ENCODE data around the gene DCXR. TPM values are rescaled to one million over a fixed set of nuclear protein-coding genes. Genes with fewer than 3 reads are reported as not detected.

DCXR gene
- total and polyA plus RNA-seq, 2 of the 13 experiments (the other 11 are each of a cell fraction or from before 2014, with no cell fraction given), result 287 to 311 TPM

GRCh38 chr17:82033359-82034085 lies 4.0 kb downstream of the DCXR start (continued):
- TF ChIP-seq ATF7-NPFF (CRISPR knock-in tag; IDR thresholded peaks at IDR 0.05; ENCODE audit: low read depth) (0 out of 2 replicates have a peak, but pooled peaks have one; percentile 37), ZNF329 (CRISPR knock-in tag; IDR thresholded peaks at IDR 0.05; ENCODE audit: low read depth) (no peak), HNRNPLL (IDR thresholded peaks at IDR 0.05; ENCODE audit: low read depth, low read length, poor library complexity, severe bottlenecking) (no peak), JARID2 (CRISPR knock-in tag; IDR thresholded peaks at IDR 0.05; ENCODE audit: insufficient replicate concordance) (no peak), ZBTB33 (CRISPR knock-in tag; IDR thresholded peaks at IDR 0.05) (peak; percentile 34; the same call in 1 of the 2 replicates), HNRNPL (IDR thresholded peaks at IDR 0.05; ENCODE audit: low read depth, low read length) (peak; percentile 70), RBM22 (optimal IDR thresholded peaks at IDR 0.05; ENCODE audit: low read length) (peak; percentile 66), AGO2 (optimal IDR thresholded peaks at IDR 0.05; ENCODE audit: low read depth, low read length) (peak; percentile 94), UBTF (CRISPR knock-in tag; IDR thresholded peaks at IDR 0.05) (no peak), AKAP8 (CRISPR knock-in tag; IDR thresholded peaks at IDR 0.05) (peak; percentile 59; the same call in 1 of the 2 replicates), RBFOX2 (IDR thresholded peaks at IDR 0.05; ENCODE audit: low read depth, low read length) (peak; percentile 74), ZNF264 (CRISPR knock-in tag; IDR thresholded peaks at IDR 0.05) (no peak), TCF7 (IDR thresholded peaks at IDR 0.05; ENCODE audit: low read depth) (no peak), RFXAP (CRISPR knock-in tag; IDR thresholded peaks at IDR 0.05; ENCODE audit: borderline replicate concordance) (no peak), SRSF4 (IDR thresholded peaks at IDR 0.05; ENCODE audit: low read depth, low read length, poor library complexity, severe bottlenecking) (no peak), U2AF2 (IDR thresholded peaks at IDR 0.05; ENCODE audit: low read depth, low read length) (no peak), MYNN (CRISPR knock-in tag; IDR thresholded peaks at IDR 0.05; ENCODE audit: low read depth) (no peak)
- TF ChIP-seq, protein P1, sequence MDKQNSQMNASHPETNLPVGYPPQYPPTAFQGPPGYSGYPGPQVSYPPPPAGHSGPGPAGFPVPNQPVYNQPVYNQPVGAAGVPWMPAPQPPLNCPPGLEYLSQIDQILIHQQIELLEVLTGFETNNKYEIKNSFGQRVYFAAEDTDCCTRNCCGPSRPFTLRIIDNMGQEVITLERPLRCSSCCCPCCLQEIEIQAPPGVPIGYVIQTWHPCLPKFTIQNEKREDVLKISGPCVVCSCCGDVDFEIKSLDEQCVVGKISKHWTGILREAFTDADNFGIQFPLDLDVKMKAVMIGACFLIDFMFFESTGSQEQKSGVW (CRISPR knock-in tag; IDR thresholded peaks at IDR 0.05; ENCODE audit: borderline replicate concordance), result no peak
- TF ChIP-seq, protein P2, sequence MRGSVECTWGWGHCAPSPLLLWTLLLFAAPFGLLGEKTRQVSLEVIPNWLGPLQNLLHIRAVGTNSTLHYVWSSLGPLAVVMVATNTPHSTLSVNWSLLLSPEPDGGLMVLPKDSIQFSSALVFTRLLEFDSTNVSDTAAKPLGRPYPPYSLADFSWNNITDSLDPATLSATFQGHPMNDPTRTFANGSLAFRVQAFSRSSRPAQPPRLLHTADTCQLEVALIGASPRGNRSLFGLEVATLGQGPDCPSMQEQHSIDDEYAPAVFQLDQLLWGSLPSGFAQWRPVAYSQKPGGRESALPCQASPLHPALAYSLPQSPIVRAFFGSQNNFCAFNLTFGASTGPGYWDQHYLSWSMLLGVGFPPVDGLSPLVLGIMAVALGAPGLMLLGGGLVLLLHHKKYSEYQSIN (CRISPR knock-in tag; IDR thresholded peaks at IDR 0.05; ENCODE audit: borderline replicate concordance), result no peak
- TF ChIP-seq, protein P3, sequence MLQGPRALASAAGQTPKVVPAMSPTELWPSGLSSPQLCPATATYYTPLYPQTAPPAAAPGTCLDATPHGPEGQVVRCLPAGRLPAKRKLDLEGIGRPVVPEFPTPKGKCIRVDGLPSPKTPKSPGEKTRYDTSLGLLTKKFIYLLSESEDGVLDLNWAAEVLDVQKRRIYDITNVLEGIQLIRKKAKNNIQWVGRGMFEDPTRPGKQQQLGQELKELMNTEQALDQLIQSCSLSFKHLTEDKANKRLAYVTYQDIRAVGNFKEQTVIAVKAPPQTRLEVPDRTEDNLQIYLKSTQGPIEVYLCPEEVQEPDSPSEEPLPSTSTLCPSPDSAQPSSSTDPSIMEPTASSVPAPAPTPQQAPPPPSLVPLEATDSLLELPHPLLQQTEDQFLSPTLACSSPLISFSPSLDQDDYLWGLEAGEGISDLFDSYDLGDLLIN (CRISPR knock-in tag; IDR thresholded peaks at IDR 0.05; ENCODE audit: borderline replicate concordance), result no peak
